Epithelial cell of proximal tubule (primary cell): Measurements from ENCODE around the gene PRKN. TPM values are rescaled to one million over a fixed set of nuclear protein-coding genes. Genes with fewer than 3 reads are reported as not detected.

ENCODE experiments used
- DNase-seq: peaks from one replicate; pipeline ENCODE4 v3.0.0-alpha.2; 2011; ENCODE audit warnings: low read depth
- H3K4me3 ChIP-seq: 2 replicates; pipeline ENCODE4 v1.5.1; 2011; ENCODE audit warnings: low read depth, mild to moderate bottlenecking, low read length
- CTCF ChIP-seq: conservative IDR thresholded peaks from 2 replicates; pipeline ENCODE4 v1.5.1; 2012; ENCODE audit warnings: low read depth, mild to moderate bottlenecking, low read length
- total RNA-seq: library from RNA; depleted of rRNA; stranded (reverse); fragments of >200 nt; gene quantifications from 2 replicates; pipeline ENCODE4 v1.2.3, GENCODE V29; 2015

Gene PRKN
- total RNA-seq, 1 donor from 2014 or later: 0.58 TPM

GRCh38 chr6:161667957-161668356 lies 1059.6 kb downstream of the PRKN start:
- H3K4me3 ChIP-seq: no peak overlapping the region
- DNase-seq: no peak
- TF ChIP-seq CTCF: no peak

GRCh38 chr6:161663682-161664081 lies 1063.9 kb downstream of the PRKN start:
- TF ChIP-seq CTCF: no peak
- no peak for DNase-seq
- no peak overlapping the region for H3K4me3 ChIP-seq

- no peak for DNase-seq
- TF ChIP-seq CTCF: no peak
- H3K4me3 ChIP-seq: no peak overlapping the region
Observed at GRCh38 chr6:161660666-161661571, 1066.6 kb downstream of the PRKN start.

- H3K4me3 ChIP-seq: no peak overlapping the region
- DNase-seq: peak; percentile 61
- TF ChIP-seq CTCF: no peak
Observed at GRCh38 chr6:161658211-161658610, 1069.4 kb downstream of the PRKN start.

GRCh38 chr6:161654209-161654608 lies 1073.4 kb downstream of the PRKN start:
- no peak overlapping the region for H3K4me3 ChIP-seq
- no peak for DNase-seq
- no peak for TF ChIP-seq CTCF

- H3K4me3 ChIP-seq: no peak overlapping the region
- no peak for TF ChIP-seq CTCF
- DNase-seq: no peak
Observed at GRCh38 chr6:161651949-161652348, 1075.6 kb downstream of the PRKN start.

GRCh38 chr6:161649841-161650240 lies 1077.7 kb downstream of the PRKN start:
- H3K4me3 ChIP-seq: no peak overlapping the region
- TF ChIP-seq CTCF: no peak
- DNase-seq: no peak
